HepG2 (cell line): ENCODE data around the gene HSPB6. TPM values are rescaled to one million over a fixed set of nuclear protein-coding genes. Genes with fewer than 3 reads are reported as not detected.

Experiments
- CENPX ChIP-seq: sonication (generic); formaldehyde crosslinking; IDR thresholded peaks from 2 replicates; pipeline ENCODE4 v1.9.0; 2021; ENCODE audit warnings: mild to moderate bottlenecking, missing genetic modification reagents, moderate library complexity
- CHD4 ChIP-seq: fragments of 200-600 bp; sonication (generic); IDR thresholded peaks from 2 replicates; pipeline ENCODE4 v1.7.0; 2017; ENCODE audit warnings: mild to moderate bottlenecking, low read length, borderline replicate concordance
- HOXA9 ChIP-seq: sonication (generic); formaldehyde crosslinking; IDR thresholded peaks from 2 replicates; pipeline ENCODE4 v1.8.1; 2022; ENCODE audit warnings: missing genetic modification reagents, mild to moderate bottlenecking, moderate library complexity, borderline replicate concordance
- NFIC ChIP-seq: IDR thresholded peaks from 2 replicates; pipeline ENCODE4 v1.6.1; 2012; ENCODE audit warnings: mild to moderate bottlenecking, low read length, inconsistent platforms
- NR2F1 ChIP-seq, 2 experiments: fragments of 450-650 bp in 1 of 2; formaldehyde crosslinking in 1 of 2; IDR thresholded peaks; 2 replicates each; pipeline versions ENCODE4 v1.5.0 to v1.6.1; 2016 to 2020; ENCODE audit warnings: mild to moderate bottlenecking in 1 of 2, missing compliant biosample characterization in 1 of 2, missing genetic modification reagents in 1 of 2, moderate library complexity in 1 of 2
- SIX4 ChIP-seq: sonication (generic); formaldehyde crosslinking; IDR thresholded peaks from 2 replicates; pipeline ENCODE4 v1.4.0; 2020; ENCODE audit warnings: missing genetic modification reagents
- SP5 ChIP-seq: IDR thresholded peaks from 2 replicates; pipeline ENCODE4 v1.6.1; 2016; ENCODE audit warnings: low read depth, borderline replicate concordance
- ZFP36 ChIP-seq: fragments of 150-350 bp; IDR thresholded peaks from 2 replicates; pipeline ENCODE4 v1.6.1; 2018; ENCODE audit warnings: borderline replicate concordance, low read length, low read depth; ENCODE audit not compliant: partially characterized antibody
- ZFP36L2 ChIP-seq: sonication (generic); formaldehyde crosslinking; IDR thresholded peaks from 2 replicates; pipeline ENCODE4 v1.4.0; 2020; ENCODE audit warnings: missing genetic modification reagents
- ZNF20 ChIP-seq: sonication (generic); formaldehyde crosslinking; IDR thresholded peaks from 2 replicates; pipeline ENCODE4 v1.4.0; 2020; ENCODE audit warnings: mild to moderate bottlenecking, moderate library complexity, missing genetic modification reagents
- ZNF256 ChIP-seq: sonication (generic); formaldehyde crosslinking; conservative IDR thresholded peaks from 2 replicates; pipeline ENCODE4 v1.4.0; 2020; ENCODE audit warnings: missing genetic modification reagents
- ZNF331 ChIP-seq: sonication (generic); formaldehyde crosslinking; IDR thresholded peaks from 2 replicates; pipeline ENCODE4 v1.4.0; 2020; ENCODE audit warnings: missing genetic modification reagents
- ZNF333 ChIP-seq: sonication (generic); formaldehyde crosslinking; IDR thresholded peaks from 2 replicates; pipeline ENCODE4 v1.4.0; 2020; ENCODE audit warnings: mild to moderate bottlenecking, missing genetic modification reagents, borderline replicate concordance
- ZNF652 ChIP-seq: IDR thresholded peaks from 2 replicates; pipeline ENCODE4 v1.6.1; 2016; ENCODE audit warnings: low read depth, borderline replicate concordance
- ZNF724P ChIP-seq: sonication (generic); formaldehyde crosslinking; IDR thresholded peaks from 2 replicates; pipeline ENCODE4 v1.8.0; 2022; ENCODE audit warnings: missing genetic modification reagents, borderline replicate concordance
- polyA plus RNA-seq, 8 experiments: library from polyadenylated mRNA; depleted of rRNA in 3 of 8; stranded (reverse) in 7 of 8; unstranded in 1 of 8; fragments of >200 nt; fragmentation: Illumina TruSeq in 4 of 8; extraction: Trizol in 4 of 8; gene quantifications; 2 replicates each; pipeline versions ENCODE4 v1.2.1 to v1.2.3, GENCODE V29; 2011 to 2016; ENCODE audit warnings: low read depth in 4 of 8, missing spikeins in 1 of 8, mixed read lengths in 1 of 8; ENCODE audit not compliant: insufficient read depth in 1 of 8
- total RNA-seq, 5 experiments: library from RNA; depleted of rRNA; stranded (reverse); fragments of >200 nt; fragmentation: Illumina TruSeq; extraction: Trizol; gene quantifications; 2 replicates each; pipeline ENCODE4 v1.2.3, GENCODE V29; 2016; ENCODE audit warnings: low read depth in 1 of 5
- TF ChIP-seq, protein P1 (sequence below): sonication (generic); formaldehyde crosslinking; IDR thresholded peaks from 2 replicates; pipeline ENCODE4 v1.5.1; 2020; ENCODE audit warnings: missing genetic modification reagents, mild to moderate bottlenecking, borderline replicate concordance
- TF ChIP-seq, protein P2 (sequence below): sonication (generic); formaldehyde crosslinking; IDR thresholded peaks from 2 replicates; pipeline ENCODE4 v1.4.0; 2020; ENCODE audit warnings: missing genetic modification reagents
- TF ChIP-seq, protein P3 (sequence below): sonication (generic); formaldehyde crosslinking; IDR thresholded peaks from 2 replicates; pipeline ENCODE4 v1.5.0; 2020; ENCODE audit warnings: mild to moderate bottlenecking, missing genetic modification reagents, borderline replicate concordance
- TF ChIP-seq, protein P4 (sequence below): sonication (generic); formaldehyde crosslinking; IDR thresholded peaks from 2 replicates; pipeline ENCODE4 v1.5.0; 2020; ENCODE audit warnings: missing genetic modification reagents, mild to moderate bottlenecking, borderline replicate concordance

Gene HSPB6
- total and polyA plus RNA-seq, 2 of the 13 experiments (the other 11 are each of a cell fraction or from before 2014, with no cell fraction given), result 0.18 TPM; not detected in 1

DNA sequence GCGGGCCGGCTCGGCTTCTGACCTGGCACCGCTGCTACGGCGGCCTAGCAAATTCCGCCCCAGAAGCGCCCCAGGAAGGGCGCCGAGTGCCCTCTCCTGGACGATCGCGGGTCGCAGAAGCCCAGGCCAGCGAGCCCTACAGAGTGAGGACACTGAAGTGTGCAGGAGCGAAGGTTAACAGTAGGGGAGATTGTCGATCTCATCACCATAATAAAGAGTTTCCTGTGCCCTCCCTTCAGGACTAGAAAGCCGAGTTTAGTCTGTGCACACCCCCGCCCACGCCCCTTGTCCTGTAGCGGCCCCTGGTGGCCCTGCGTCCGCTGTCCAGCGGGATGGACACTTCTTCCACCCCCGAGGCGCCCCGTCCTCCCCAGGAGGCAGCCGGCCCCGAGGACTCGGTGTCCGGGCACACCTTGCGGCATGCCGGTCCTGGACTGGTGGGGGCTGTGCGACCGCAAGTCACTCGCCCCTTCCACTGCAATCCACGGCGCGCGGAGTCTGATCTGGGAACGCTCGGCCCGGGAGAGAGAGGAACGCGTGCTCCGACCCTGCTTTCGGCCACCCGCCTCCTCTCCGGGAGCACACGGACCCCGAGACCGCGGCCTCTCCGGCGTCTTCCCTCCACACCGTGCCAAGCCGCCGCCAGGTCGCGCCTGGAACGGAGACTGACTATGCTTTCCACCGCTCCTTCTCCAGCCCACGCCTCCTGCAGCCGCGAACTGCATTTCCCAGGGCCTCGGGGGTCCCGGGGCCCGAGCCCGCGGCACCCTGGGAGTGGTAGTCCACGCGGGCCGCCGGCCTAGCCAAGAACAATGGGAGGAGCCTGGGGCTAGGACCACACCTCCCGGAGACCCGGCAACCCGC lies 39.8 kb downstream of the HSPB6 start (continued):
- TF ChIP-seq, protein P1, sequence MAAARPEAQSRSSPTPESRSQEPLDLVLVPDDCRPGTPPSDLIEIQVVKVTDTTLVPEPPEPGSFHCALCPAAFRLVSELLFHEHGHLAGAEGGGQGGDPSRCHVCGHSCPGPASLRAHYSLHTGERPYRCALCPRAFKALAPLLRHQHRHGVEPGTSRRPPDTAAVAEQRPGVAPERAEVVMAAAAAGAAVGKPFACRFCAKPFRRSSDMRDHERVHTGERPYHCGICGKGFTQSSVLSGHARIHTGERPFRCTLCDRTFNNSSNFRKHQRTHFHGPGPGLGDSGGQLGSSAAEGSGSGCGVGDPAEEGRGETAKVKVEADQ (CRISPR knock-in tag), result no peak
- TF ChIP-seq, protein P2, sequence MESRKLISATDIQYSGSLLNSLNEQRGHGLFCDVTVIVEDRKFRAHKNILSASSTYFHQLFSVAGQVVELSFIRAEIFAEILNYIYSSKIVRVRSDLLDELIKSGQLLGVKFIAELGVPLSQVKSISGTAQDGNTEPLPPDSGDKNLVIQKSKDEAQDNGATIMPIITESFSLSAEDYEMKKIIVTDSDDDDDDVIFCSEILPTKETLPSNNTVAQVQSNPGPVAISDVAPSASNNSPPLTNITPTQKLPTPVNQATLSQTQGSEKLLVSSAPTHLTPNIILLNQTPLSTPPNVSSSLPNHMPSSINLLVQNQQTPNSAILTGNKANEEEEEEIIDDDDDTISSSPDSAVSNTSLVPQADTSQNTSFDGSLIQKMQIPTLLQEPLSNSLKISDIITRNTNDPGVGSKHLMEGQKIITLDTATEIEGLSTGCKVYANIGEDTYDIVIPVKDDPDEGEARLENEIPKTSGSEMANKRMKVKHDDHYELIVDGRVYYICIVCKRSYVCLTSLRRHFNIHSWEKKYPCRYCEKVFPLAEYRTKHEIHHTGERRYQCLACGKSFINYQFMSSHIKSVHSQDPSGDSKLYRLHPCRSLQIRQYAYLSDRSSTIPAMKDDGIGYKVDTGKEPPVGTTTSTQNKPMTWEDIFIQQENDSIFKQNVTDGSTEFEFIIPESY (CRISPR knock-in tag), result no peak
- TF ChIP-seq ZNF724P, result peak; percentile 64; the same call in 1 of the 2 replicates
- TF ChIP-seq SIX4 (CRISPR knock-in tag), result 0 out of 2 replicates have a peak, but pooled peaks have one; percentile 25
- no peak; the same call in 1 of the 2 replicates for TF ChIP-seq ZNF331 (CRISPR knock-in tag)
- TF ChIP-seq ZFP36, result no peak
- TF ChIP-seq, protein P3, sequence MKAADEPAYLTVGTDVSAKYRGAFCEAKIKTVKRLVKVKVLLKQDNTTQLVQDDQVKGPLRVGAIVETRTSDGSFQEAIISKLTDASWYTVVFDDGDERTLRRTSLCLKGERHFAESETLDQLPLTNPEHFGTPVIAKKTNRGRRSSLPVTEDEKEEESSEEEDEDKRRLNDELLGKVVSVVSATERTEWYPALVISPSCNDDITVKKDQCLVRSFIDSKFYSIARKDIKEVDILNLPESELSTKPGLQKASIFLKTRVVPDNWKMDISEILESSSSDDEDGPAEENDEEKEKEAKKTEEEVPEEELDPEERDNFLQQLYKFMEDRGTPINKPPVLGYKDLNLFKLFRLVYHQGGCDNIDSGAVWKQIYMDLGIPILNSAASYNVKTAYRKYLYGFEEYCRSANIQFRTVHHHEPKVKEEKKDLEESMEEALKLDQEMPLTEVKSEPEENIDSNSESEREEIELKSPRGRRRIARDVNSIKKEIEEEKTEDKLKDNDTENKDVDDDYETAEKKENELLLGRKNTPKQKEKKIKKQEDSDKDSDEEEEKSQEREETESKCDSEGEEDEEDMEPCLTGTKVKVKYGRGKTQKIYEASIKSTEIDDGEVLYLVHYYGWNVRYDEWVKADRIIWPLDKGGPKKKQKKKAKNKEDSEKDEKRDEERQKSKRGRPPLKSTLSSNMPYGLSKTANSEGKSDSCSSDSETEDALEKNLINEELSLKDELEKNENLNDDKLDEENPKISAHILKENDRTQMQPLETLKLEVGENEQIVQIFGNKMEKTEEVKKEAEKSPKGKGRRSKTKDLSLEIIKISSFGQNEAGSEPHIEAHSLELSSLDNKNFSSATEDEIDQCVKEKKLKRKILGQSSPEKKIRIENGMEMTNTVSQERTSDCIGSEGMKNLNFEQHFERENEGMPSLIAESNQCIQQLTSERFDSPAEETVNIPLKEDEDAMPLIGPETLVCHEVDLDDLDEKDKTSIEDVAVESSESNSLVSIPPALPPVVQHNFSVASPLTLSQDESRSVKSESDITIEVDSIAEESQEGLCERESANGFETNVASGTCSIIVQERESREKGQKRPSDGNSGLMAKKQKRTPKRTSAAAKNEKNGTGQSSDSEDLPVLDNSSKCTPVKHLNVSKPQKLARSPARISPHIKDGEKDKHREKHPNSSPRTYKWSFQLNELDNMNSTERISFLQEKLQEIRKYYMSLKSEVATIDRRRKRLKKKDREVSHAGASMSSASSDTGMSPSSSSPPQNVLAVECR (CRISPR knock-in tag), result peak; percentile 64; the same call in 1 of the 2 replicates
- TF ChIP-seq ZNF652 (CRISPR knock-in tag), result no peak
- TF ChIP-seq ZNF20, result no peak
- no peak for TF ChIP-seq CHD4
- TF ChIP-seq HOXA9, result no peak
- no peak for TF ChIP-seq ZFP36L2
- 0 out of 2 replicates have a peak, but pooled peaks have one; percentile 5 for TF ChIP-seq SP5 (CRISPR knock-in tag)
- no peak for TF ChIP-seq NFIC
- no peak for TF ChIP-seq CENPX (CRISPR knock-in tag)
- TF ChIP-seq, protein P4, sequence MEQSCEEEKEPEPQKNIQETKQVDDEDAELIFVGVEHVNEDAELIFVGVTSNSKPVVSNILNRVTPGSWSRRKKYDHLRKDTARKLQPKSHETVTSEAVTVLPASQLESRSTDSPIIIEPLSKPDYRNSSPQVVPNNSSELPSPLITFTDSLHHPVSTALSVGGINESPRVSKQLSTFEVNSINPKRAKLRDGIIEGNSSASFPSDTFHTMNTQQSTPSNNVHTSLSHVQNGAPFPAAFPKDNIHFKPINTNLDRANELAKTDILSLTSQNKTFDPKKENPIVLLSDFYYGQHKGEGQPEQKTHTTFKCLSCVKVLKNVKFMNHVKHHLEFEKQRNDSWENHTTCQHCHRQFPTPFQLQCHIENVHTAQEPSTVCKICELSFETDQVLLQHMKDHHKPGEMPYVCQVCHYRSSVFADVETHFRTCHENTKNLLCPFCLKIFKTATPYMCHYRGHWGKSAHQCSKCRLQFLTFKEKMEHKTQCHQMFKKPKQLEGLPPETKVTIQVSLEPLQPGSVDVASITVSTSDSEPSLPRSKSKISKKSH (CRISPR knock-in tag), result peak; percentile 53; the same call in 1 of the 2 replicates
- no peak; the same call in 1 of the 2 replicates for TF ChIP-seq ZNF256 (CRISPR knock-in tag)
- peak; percentile 18; the same call in 1 of the 2 replicates for TF ChIP-seq ZNF333 (CRISPR knock-in tag)
- peak; percentile 7 to 28; a peak in 1 of 4 replicates for TF ChIP-seq NR2F1 (CRISPR knock-in tag; IDR thresholded peaks at IDR 0.05)
